MM.1S (cell line): Measurements from ENCODE around the gene GOT1.

ENCODE experiments used
- DNase-seq: peaks from one replicate; pipeline ENCODE4 v3.0.0-alpha.2; 2015
- H2AFZ ChIP-seq: fragments of 300-600 bp; sonication (generic); 2 replicates; pipeline ENCODE4 v1.6.0; 2016; ENCODE audit warnings: antibody characterized with exemption, low read length
- H3F3A ChIP-seq: fragments of 300-600 bp; sonication (generic); 2 replicates; pipeline ENCODE4 v1.6.1; 2016; ENCODE audit warnings: mild to moderate bottlenecking, antibody characterized with exemption, low read length, moderate library complexity, mixed read lengths; ENCODE audit not compliant: insufficient read depth
- H3K27ac ChIP-seq: fragments of 300-600 bp; sonication (generic); 2 replicates; pipeline ENCODE4 v1.5.1; 2016; ENCODE audit warnings: mild to moderate bottlenecking, low read length
- H3K27me3 ChIP-seq: fragments of 300-600 bp; sonication (generic); replicated peaks from 2 replicates; pipeline ENCODE4 v1.6.0; 2016; ENCODE audit warnings: low read length; ENCODE audit not compliant: insufficient read depth
- H3K36me3 ChIP-seq: fragments of 300-600 bp; sonication (generic); replicated peaks from 2 replicates; pipeline ENCODE4 v1.6.1; 2016; ENCODE audit warnings: mild to moderate bottlenecking, low read length, mixed read lengths; ENCODE audit not compliant: insufficient read depth
- H3K4me1 ChIP-seq: fragments of 300-600 bp; sonication (generic); 2 replicates; pipeline ENCODE4 v1.6.1; 2016; ENCODE audit warnings: low read length, mixed read lengths
- H3K4me2 ChIP-seq: fragments of 300-600 bp; sonication (generic); 2 replicates; pipeline ENCODE4 v1.6.0; 2016; ENCODE audit warnings: low read depth, low read length
- H3K4me3 ChIP-seq: fragments of 300-600 bp; sonication (generic); 2 replicates; pipeline ENCODE4 v1.5.1; 2016; ENCODE audit warnings: low read length, mixed read lengths
- H3K79me2 ChIP-seq: fragments of 300-600 bp; sonication (generic); 2 replicates; pipeline ENCODE4 v1.6.1; 2016; ENCODE audit warnings: mixed run types, low read length, mixed read lengths
- H3K9ac ChIP-seq: fragments of 300-600 bp; sonication (generic); 2 replicates; pipeline ENCODE4 v1.6.1; 2016; ENCODE audit warnings: low read length, mixed read lengths
- H3K9me2 ChIP-seq: fragments of 300-600 bp; sonication (generic); replicated peaks from 2 replicates; pipeline ENCODE4 v1.6.1; 2016; ENCODE audit warnings: mild to moderate bottlenecking, low read length, mixed read lengths; ENCODE audit not compliant: insufficient read depth
- H3K9me3 ChIP-seq: fragments of 300-600 bp; sonication (generic); replicated peaks from 2 replicates; pipeline ENCODE4 v1.6.1; 2016; ENCODE audit warnings: mild to moderate bottlenecking, low read length, mixed read lengths; ENCODE audit not compliant: insufficient read depth
- H4K20me1 ChIP-seq: fragments of 300-600 bp; sonication (generic); 2 replicates; pipeline ENCODE4 v1.6.1; 2016; ENCODE audit warnings: mild to moderate bottlenecking, low read length, moderate library complexity, mixed read lengths; ENCODE audit not compliant: insufficient read depth
- EZH2 ChIP-seq: fragments of 300-600 bp; sonication (generic); optimal IDR thresholded peaks from 2 replicates; pipeline ENCODE3; 2017; ENCODE audit warnings: low read depth, mild to moderate bottlenecking, antibody characterized with exemption, low read length, mixed read lengths
- EZH2phosphoT487 ChIP-seq: fragments of 300-600 bp; sonication (generic); IDR thresholded peaks from 2 replicates; pipeline ENCODE4 v1.6.1; 2018; ENCODE audit warnings: antibody characterized with exemption, low read length
- TF ChIP-seq, protein P1 (sequence below): fragments of 300-600 bp; sonication (generic); IDR thresholded peaks from 2 replicates; pipeline ENCODE4 v1.5.1; 2016; ENCODE audit warnings: antibody characterized with exemption, low read length, mixed read lengths

Gene GOT1

DNA sequence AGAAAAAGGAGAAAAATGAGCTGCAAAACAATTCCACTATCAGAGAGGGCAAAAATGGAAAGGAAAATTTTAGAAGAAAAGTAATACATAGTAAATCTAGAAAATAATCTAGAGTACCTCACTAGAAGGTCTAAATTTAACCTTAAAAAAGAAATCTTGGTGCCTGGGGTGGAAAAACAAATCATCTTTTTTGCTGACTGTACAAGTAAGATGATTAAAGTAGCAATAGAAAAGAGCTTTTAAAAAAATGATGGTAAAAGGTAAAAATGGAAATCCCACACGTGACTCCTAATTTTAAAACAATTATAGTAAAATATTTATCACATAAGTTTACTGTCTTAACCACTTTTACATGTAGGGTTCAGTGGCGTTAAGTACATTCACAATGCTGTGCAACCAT is 28.8 kb upstream of the GOT1 start:
- Histone ChIP-seq H3K79me2 (no peaks in the 10 kb centered on the region), H3K36me3 (no peaks in the 10 kb centered on the region), H4K20me1 (no peaks in the 10 kb centered on the region), H3K4me2 (no peak overlapping the region), H2AFZ (no peak overlapping the region), H3K4me1 (no peaks in the 10 kb centered on the region), H3K27ac (no peak overlapping the region), H3K27me3 (no peaks in the 10 kb centered on the region), H3K9me3 (no peaks in the 10 kb centered on the region), H3K9ac (no peak overlapping the region), H3K9me2 (no peaks in the 10 kb centered on the region), H3F3A (no peaks in the 10 kb centered on the region), H3K4me3 (no peak overlapping the region)
- DNase-seq = no peak
- TF ChIP-seq EZH2phosphoT487 = no peak
- TF ChIP-seq, protein P1, sequence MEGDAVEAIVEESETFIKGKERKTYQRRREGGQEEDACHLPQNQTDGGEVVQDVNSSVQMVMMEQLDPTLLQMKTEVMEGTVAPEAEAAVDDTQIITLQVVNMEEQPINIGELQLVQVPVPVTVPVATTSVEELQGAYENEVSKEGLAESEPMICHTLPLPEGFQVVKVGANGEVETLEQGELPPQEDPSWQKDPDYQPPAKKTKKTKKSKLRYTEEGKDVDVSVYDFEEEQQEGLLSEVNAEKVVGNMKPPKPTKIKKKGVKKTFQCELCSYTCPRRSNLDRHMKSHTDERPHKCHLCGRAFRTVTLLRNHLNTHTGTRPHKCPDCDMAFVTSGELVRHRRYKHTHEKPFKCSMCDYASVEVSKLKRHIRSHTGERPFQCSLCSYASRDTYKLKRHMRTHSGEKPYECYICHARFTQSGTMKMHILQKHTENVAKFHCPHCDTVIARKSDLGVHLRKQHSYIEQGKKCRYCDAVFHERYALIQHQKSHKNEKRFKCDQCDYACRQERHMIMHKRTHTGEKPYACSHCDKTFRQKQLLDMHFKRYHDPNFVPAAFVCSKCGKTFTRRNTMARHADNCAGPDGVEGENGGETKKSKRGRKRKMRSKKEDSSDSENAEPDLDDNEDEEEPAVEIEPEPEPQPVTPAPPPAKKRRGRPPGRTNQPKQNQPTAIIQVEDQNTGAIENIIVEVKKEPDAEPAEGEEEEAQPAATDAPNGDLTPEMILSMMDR = no peak
- TF ChIP-seq EZH2 = no peak

DNA sequence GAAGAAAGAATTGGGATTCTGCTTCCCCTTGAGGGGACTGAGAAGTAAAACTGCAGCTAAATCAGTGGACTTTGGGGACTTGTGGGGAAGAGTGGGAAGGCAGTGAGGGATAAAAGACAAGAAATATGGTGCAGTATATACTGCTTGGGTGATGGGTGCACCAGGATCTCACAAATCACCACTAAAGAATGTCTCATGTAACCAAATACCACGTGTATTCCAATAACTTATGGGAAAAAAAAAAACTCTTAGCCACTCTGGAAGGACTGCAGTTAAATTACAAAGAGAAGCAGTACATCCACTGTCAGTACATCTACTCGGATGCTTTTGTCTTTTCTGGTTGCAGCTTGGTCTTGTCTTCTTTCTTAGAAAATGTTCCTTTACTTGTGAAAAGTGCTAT is 27.4 kb upstream of the GOT1 start:
- no peaks in the 10 kb centered on the region for H4K20me1 ChIP-seq
- no peak overlapping the region for H3K9ac ChIP-seq
- TF ChIP-seq, protein P1 = no peak
- no peak for DNase-seq
- no peak overlapping the region for H3K27ac ChIP-seq
- no peak overlapping the region for H3K4me3 ChIP-seq
- no peaks in the 10 kb centered on the region for H3K36me3 ChIP-seq
- no peaks in the 10 kb centered on the region for H3K9me2 ChIP-seq
- H3K4me2 ChIP-seq = no peak overlapping the region
- H3K27me3 ChIP-seq = no peaks in the 10 kb centered on the region
- H3F3A ChIP-seq = no peaks in the 10 kb centered on the region
- no peaks in the 10 kb centered on the region for H3K4me1 ChIP-seq
- H2AFZ ChIP-seq = no peak overlapping the region
- H3K79me2 ChIP-seq = no peaks in the 10 kb centered on the region
- no peaks in the 10 kb centered on the region for H3K9me3 ChIP-seq

DNA sequence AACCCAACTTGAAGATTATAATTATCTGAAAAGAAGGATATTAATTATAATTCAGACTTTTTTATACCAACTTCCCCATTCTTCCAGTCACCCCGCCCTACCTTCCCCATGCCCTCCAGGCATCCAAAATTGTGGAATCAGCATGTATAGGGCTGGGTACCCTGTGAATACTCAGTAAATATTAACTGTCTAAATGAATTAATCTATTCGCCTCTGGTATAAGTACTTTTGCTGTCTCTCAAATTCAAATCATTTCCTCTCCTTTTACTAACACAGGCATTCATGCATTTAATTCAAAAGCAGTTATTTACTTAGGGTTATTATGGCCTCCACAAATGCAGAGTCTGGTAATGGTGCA is 26.5 kb upstream of the GOT1 start:
- Histone ChIP-seq H3K4me3 (no peak overlapping the region), H3K27me3 (no peaks in the 10 kb centered on the region), H3K27ac (no peak overlapping the region), H3K9me3 (no peaks in the 10 kb centered on the region), H3K9ac (no peak overlapping the region), H2AFZ (no peak overlapping the region), H3K4me1 (no peaks in the 10 kb centered on the region), H3K36me3 (no peaks in the 10 kb centered on the region), H3K4me2 (no peak overlapping the region), H3K79me2 (no peaks in the 10 kb centered on the region), H3K9me2 (no peaks in the 10 kb centered on the region), H3F3A (no peaks in the 10 kb centered on the region), H4K20me1 (no peaks in the 10 kb centered on the region)
- TF ChIP-seq, protein P1 = no peak
- no peak for TF ChIP-seq EZH2
- DNase-seq = no peak
